HG03575 (cell line): ENCODE data around the gene NDC1.

Experiments
- ATAC-seq: cut with Tn5 transposase; IDR thresholded peaks from one replicate; pipeline ENCODE4 v1.9.1; 2021; ENCODE audit not compliant: unreplicated experiment, insufficient number of reproducible peaks, low FRiP score; ENCODE audit errors: extremely low read depth

Gene NDC1

DNA sequence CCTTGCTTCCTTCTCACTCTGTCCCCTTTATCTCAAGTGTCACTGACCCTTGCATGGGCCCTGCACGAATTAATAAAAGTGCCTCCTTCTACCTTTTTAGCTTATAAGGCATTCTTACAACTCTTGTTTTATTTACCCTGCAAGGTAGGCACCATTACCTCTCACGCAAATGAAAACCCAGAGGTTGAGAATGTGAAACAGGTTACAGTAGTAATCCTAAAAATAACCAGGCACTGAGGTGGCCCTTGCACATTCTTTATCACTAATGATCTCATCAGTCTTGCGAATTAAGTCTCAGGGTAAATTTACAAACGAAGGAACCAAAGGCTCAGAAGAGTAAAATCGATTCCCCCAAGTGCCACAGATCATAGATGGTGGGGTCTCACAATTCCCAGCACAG is 102.8 kb downstream of the NDC1 start:
- ATAC-seq: no peak

DNA sequence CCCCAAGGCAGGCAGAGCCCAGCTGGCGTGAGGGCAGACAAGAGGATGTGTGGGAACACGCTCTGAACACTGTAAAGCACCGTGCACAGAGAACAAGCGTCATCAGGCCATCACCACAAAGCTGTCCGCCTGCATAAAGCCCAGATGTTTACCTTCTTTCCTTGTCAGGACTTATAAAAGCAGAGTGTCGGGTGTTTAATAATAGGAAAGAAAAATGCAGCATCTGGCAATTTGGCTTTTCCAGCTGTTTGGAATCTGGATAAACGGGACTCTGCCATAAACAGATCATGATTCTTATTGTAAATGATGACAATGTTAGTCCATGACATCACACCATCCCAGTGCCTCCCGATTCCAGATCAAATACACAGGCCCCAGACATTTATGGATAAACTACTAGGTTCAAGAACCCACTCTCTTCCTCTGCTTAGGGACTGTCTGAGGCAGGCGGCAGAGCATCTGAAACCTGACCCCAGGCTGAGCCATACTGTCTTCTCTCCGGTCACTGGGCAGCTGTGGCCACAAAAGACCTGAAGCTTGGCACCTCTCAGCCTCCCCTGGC is 103.4 kb downstream of the NDC1 start:
- ATAC-seq: no peak

- ATAC-seq: no peak
These were observed 104.0 kb downstream of the NDC1 start for GRCh38 chr1:53733975-53734649.

GRCh38 chr1:53733447-53733931 is 104.6 kb downstream of the NDC1 start:
- no peak for ATAC-seq

DNA sequence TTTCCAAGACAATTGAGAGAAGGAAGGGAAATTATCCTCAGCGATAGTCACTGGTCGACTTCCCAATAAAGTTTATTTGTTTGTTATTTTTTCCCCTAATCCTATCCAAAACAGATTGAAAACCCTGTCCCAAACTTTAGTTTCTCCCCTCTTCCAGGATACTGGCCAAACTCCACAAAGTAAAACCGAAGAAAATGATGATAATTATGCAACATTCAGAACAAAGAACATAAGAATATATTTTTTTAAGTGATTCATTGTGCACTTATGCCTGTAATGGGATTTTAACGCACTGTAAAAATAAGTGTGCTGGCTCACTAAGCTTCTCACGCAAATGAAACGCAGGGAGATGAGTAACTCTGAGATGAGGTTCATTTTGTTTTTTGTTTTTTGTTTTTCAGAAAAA is 105.2 kb downstream of the NDC1 start:
- ATAC-seq: no peak

DNA sequence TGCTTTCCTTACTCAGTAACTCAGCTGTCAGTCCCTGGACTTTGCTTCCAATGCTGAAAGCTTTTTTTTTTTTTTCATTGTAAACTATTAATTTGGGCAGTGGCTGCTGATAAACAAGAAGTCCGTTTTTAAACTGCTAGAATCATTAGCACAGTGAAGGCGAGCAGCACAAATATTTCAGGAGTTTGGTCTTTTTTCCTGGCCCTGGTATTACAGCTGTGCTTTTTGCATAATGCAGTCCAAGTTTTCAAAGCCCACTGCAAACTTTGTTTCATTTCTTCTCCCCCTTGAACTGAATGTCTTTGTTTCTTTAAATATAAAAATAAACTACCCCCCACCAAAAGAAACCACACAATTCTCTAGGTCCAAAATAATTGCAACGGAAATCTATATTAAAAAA is 105.7 kb downstream of the NDC1 start:
- ATAC-seq: no peak

DNA sequence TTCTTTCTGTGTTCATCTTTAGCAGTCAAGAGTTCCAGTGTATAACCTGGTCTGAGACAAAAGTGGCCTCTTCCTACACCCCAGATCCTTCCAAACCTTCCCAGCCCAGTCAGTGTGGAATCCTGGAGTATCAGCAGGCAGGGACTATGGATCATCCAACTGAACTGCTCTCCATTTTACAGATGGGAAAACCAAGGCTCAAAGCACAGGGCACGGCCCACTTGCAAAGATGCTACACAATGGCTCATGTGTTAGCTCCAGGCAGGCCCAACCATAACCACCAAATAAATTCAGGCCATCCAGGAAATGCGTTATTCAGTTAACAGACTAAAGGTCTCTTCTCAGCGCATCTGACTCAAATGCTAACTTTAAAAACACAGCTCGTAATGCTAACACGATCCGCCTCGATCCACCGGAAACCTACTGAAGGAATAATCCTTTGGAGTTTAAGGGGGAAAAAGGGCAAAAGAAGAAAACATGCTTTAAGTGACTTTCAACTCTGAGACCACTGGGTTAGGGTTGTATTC is 106.3 kb downstream of the NDC1 start:
- no peak for ATAC-seq

DNA sequence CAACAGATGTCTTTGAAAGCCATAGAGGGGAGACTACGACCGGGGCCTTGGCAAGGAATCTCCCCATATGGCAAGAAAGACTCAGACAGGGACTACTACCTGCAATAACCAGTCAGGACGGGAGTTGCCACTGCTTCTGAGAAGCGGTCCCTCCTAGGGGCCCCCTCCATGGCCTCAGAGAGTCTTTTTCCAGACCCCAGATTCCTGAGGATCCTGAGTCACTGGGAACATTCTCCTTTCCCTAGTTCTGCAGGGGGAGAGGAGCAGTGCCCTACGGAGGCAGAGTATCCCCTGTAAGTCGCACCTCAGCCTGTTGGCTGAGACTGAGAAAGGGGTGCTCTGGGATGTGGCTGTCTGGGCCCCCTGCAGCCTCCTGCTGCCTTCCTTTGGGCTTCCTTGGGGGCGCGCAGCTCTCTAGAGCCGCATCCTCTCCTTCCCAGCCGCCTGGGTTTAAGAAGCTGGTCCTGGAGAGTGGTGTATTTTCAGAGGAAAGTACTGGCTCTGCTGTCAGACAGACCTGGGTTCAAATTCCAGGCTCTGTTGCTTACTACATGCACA is 107.0 kb downstream of the NDC1 start:
- no peak for ATAC-seq

DNA sequence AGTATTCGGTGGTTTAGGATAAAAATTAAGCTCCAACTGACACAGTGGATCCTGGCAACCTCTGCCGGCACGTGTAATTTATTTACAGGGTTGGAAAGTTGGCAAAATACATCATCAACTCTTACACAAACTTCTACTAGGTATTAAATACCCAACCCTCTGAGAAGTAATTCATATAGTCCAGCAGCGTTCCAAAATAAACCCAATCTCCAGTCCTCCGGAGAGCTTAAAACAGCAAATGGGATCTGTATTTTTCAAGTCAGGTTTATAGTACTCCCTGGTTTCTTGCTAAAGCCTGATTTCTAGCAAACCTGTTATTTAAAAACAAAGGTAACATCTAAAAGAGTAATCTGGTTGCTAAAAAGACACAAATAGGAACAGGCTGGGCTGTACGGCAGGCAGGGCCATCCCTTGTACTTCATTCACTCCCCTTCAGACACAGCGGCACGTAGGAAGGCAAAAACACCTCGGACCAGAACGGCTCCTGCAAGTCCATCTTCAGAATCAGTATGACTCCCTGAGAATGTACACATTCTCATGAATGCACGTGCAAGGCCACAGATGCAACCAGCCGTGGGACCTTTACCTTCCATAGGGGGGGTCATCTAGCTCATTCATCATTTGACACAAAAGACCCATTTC is 107.8 kb downstream of the NDC1 start:
- no peak for ATAC-seq

GRCh38 chr1:53729456-53730223 is 108.5 kb downstream of the NDC1 start:
- no peak for ATAC-seq

DNA sequence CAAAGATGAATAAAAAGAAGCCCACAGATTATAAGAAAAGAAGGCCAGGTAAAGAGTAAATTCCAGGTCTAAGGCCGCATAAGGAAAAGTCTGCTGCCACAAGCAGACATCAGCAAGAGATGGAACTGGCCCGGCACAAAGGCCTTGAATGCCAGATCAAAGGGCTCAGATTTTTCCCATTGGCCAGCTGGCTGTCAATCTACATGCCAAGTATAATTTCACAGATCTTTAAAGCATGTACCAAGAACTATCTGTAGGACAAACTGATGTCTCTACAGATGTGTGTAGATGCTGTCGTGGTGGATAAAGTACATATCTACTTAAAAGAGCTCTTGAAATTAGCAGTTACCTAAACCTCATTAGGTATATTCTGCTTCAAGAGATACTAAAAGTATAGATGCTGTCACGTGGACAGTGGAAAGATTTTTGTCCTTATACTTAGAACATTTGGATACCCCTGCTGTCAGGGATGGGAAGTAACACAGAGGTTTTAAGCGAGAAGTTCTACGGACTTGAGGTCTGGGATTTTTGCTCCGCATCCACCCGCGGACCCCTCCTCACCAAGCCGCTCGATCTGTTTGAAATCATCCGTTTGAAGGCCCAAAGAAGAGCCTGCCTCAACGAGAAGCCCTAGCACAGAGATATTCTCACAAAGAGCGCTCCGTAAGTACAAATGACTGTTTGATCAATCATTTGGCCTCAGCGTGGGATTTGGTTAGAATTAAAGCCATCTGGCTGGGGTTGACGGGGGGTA is 109.2 kb downstream of the NDC1 start:
- ATAC-seq: no peak

DNA sequence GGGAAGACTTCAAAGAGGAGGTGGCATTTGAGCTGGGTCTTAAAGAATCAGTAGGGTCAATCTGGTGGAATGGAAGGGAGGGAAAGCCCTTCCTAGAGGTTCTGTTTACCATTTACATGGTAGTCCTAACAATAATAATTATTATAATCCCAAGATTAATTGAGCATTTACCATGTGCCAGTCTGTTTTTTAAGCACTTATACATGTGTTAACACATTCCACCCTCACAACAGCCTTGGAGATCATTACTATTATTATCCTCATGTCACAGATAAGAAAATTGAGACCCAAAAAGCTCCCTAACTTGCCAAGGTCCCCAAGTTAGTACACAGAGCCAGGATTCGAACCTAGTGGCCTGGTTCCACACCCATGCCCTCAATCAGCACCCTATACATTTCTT is 109.9 kb downstream of the NDC1 start:
- ATAC-seq: no peak

DNA sequence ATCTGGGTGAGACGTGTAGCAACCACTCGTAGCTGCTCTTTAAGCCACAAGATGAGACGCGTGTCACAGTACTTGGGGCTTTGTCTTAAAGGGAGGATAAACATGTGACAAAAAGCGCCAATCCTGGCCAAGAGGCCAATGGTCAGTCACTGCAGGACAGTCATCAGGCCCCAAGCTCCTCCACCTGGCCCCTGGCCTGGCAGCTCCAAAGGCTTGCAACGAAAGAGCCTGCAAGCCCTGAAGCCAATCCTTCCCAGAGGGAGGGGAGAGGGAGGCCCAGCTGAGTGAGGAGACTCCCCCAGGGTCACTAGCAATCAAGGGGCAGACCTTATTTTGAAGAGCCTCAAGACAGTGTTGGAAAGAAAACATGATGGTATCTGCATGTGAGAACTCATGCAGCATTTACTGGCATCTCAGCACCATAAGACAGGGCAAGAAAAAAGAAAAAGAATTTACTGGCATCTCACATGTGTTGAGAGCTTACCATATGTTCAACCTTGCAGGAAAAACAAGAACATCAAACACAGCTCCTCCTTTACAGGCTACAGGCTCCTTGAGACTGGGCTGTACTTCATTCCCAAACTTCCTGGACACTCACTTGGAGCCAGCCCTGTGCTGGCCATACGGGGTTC is 110.5 kb downstream of the NDC1 start:
- no peak for ATAC-seq

GRCh38 chr1:53726009-53726600 is 112.0 kb downstream of the NDC1 start:
- no peak for ATAC-seq

GRCh38 chr1:53725238-53725689 is 112.8 kb downstream of the NDC1 start:
- no peak for ATAC-seq

GRCh38 chr1:53722025-53722424 is 116.1 kb downstream of the NDC1 start:
- no peak for ATAC-seq

DNA sequence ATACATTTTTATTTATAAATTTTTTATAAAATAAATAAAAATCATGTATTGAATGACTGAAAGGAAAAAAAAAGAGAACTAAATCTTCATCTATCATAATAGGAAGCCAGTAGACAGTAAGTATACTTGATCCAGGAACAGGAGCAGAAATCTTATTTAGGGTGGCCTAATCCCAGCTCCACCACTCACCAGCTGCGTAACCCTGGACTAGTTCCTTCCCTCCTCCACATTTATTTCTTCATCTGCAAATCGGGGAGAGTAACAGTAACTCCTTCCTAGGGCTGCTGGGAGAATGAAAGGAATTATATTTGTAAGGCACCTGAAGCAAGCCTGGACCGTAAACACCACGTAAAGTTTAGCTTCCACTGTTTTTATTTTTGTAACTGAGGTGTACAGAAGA is 117.0 kb downstream of the NDC1 start:
- ATAC-seq: no peak

GRCh38 chr1:53719469-53719868 is 118.6 kb downstream of the NDC1 start:
- ATAC-seq: no peak
